WTC11 (cell line): Measurements from ENCODE around the gene PCBP3. TPM values are rescaled to one million over a fixed set of nuclear protein-coding genes. Genes with fewer than 3 reads are reported as not detected.

Source experiments
- ATAC-seq: fragments of 200-7000 bp; cut with Tn5 transposase; 2 replicates; pipeline ENCODE4 v1.10.0; 2021; ENCODE audit warnings: mild to moderate bottlenecking, moderate library complexity
- CTCF ChIA-PET: fragments of 300-600 bp; sonication (Branson Sonifier 250); formaldehyde crosslinking; loops from one replicate; lab custom pipeline; 2021; ENCODE audit warnings: antibody characterized with exemption; lab: Charles Lee
- POLR2A ChIA-PET: fragments of 350-600 bp; sonication (Branson Sonifier 250); formaldehyde crosslinking; loops from one replicate; lab custom pipeline; 2021; ENCODE audit warnings: antibody characterized with exemption; lab: Charles Lee
- DNase-seq: peaks from one replicate; pipeline ENCODE4 v3.0.0; 2021; ENCODE audit warnings: low spot score
- H3K27ac Mint-ChIP-seq: 2 replicates; pipeline ENCODE4 v1.8.0; 2021; ENCODE audit warnings: mixed read lengths
- H3K27me3 Mint-ChIP-seq: 2 replicates; pipeline ENCODE4 v1.8.0; 2021; ENCODE audit warnings: low read depth, mild to moderate bottlenecking, moderate library complexity, mixed read lengths
- H3K36me3 Mint-ChIP-seq: 2 replicates; pipeline ENCODE4 v1.8.0; 2021; ENCODE audit warnings: mixed read lengths
- H3K4me1 Mint-ChIP-seq: 2 replicates; pipeline ENCODE4 v1.8.0; 2022; ENCODE audit warnings: mixed read lengths
- H3K4me3 Mint-ChIP-seq: 2 replicates; pipeline ENCODE4 v1.8.0; 2021; ENCODE audit warnings: mild to moderate bottlenecking, moderate library complexity, mixed read lengths
- H3K9me3 Mint-ChIP-seq: 2 replicates; pipeline ENCODE4 v1.8.0; 2021; ENCODE audit warnings: mixed read lengths
- ATF1 ChIP-seq: sonication (generic); formaldehyde crosslinking; IDR thresholded peaks from 2 replicates; pipeline ENCODE4 v1.8.1; 2023; ENCODE audit warnings: mild to moderate bottlenecking, moderate library complexity, missing genetic modification reagents
- GABPB1 ChIP-seq: sonication (generic); formaldehyde crosslinking; IDR thresholded peaks from 2 replicates; pipeline ENCODE4 v1.8.1; 2023; ENCODE audit warnings: mild to moderate bottlenecking, missing genetic modification reagents
- GRHL2 ChIP-seq: fragments of 250-450 bp; sonication (Bioruptor Pico); IDR thresholded peaks from 2 replicates; pipeline ENCODE4 v1.8.0; 2022; ENCODE audit warnings: mild to moderate bottlenecking, moderate library complexity; ENCODE audit not compliant: insufficient replicate concordance, severe bottlenecking
- HMGA2 ChIP-seq: fragments of 250-450 bp; sonication (Bioruptor Pico); IDR thresholded peaks from 2 replicates; pipeline ENCODE4 v1.4.0; 2021; ENCODE audit warnings: mild to moderate bottlenecking, moderate library complexity
- IRF2 ChIP-seq: sonication (generic); formaldehyde crosslinking; IDR thresholded peaks from 2 replicates; pipeline ENCODE4 v1.8.0; 2022; ENCODE audit warnings: low read depth, missing genetic modification reagents, borderline replicate concordance
- RORB ChIP-seq: fragments of 250-450 bp; sonication (Bioruptor Pico); IDR thresholded peaks from 2 replicates; pipeline ENCODE4 v1.9.0; 2021; ENCODE audit warnings: mild to moderate bottlenecking
- SMAD3 ChIP-seq: sonication (generic); formaldehyde crosslinking; IDR thresholded peaks from 2 replicates; pipeline ENCODE4 v1.8.0; 2022; ENCODE audit warnings: missing genetic modification reagents, mild to moderate bottlenecking, borderline replicate concordance
- TCF7 ChIP-seq: sonication (generic); formaldehyde crosslinking; IDR thresholded peaks from 2 replicates; pipeline ENCODE4 v1.8.0; 2022; ENCODE audit warnings: mild to moderate bottlenecking, low read depth, missing genetic modification reagents, moderate library complexity
- TEAD1 ChIP-seq: sonication (generic); formaldehyde crosslinking; IDR thresholded peaks from 2 replicates; pipeline ENCODE4 v1.8.0; 2022; ENCODE audit warnings: mild to moderate bottlenecking, missing genetic modification reagents
- TP53 ChIP-seq: sonication (generic); formaldehyde crosslinking; IDR thresholded peaks from 2 replicates; pipeline ENCODE4 v1.8.1; 2023; ENCODE audit warnings: mild to moderate bottlenecking, missing genetic modification reagents
- ZNF219 ChIP-seq: sonication (generic); formaldehyde crosslinking; IDR thresholded peaks from 2 replicates; pipeline ENCODE4 v1.8.0; 2023; ENCODE audit warnings: missing genetic modification reagents, mild to moderate bottlenecking, borderline replicate concordance
- ZNF232 ChIP-seq: sonication (generic); formaldehyde crosslinking; IDR thresholded peaks from 2 replicates; pipeline ENCODE4 v1.8.0; 2022; ENCODE audit warnings: mild to moderate bottlenecking, missing genetic modification reagents
- ZNF423 ChIP-seq: fragments of 250-450 bp; sonication (Bioruptor Pico); IDR thresholded peaks from 2 replicates; pipeline ENCODE4 v2.1.2; 2022; ENCODE audit warnings: mild to moderate bottlenecking, moderate library complexity
- total RNA-seq: library from RNA; stranded (reverse); gene quantifications from 3 replicates; pipeline ENCODE4 v1.2.3, GENCODE V29; 2021
- TF ChIP-seq, protein P1 (sequence below): fragments of 250-450 bp; sonication (Bioruptor Pico); IDR thresholded peaks from 2 replicates; pipeline ENCODE4 v1.9.0; 2021; ENCODE audit warnings: mild to moderate bottlenecking, borderline replicate concordance
- TF ChIP-seq, protein P2 (sequence below): fragments of 250-450 bp; sonication (Bioruptor Pico); IDR thresholded peaks from 2 replicates; pipeline ENCODE4 v1.9.0; 2021; ENCODE audit warnings: mild to moderate bottlenecking
- TF ChIP-seq, protein P3 (sequence below): sonication (generic); formaldehyde crosslinking; IDR thresholded peaks from 2 replicates; pipeline ENCODE4 v1.8.0; 2023; ENCODE audit warnings: missing genetic modification reagents, mild to moderate bottlenecking, borderline replicate concordance
- TF ChIP-seq, protein P4 (sequence below): fragments of 250-450 bp; sonication (Bioruptor Pico); IDR thresholded peaks from 2 replicates; pipeline ENCODE4 v1.9.0; 2021; ENCODE audit warnings: moderate library complexity, mild to moderate bottlenecking, inconsistent platforms, borderline replicate concordance
- TF ChIP-seq, protein P5 (sequence below): sonication (generic); formaldehyde crosslinking; IDR thresholded peaks from 2 replicates; pipeline ENCODE4 v1.8.1; 2023; ENCODE audit warnings: mild to moderate bottlenecking, moderate library complexity, missing genetic modification reagents
- TF ChIP-seq, protein P6 (sequence below): sonication (generic); formaldehyde crosslinking; conservative IDR thresholded peaks from 2 replicates; pipeline ENCODE4 v1.8.1; 2023; ENCODE audit warnings: mild to moderate bottlenecking, low read depth, missing genetic modification reagents, moderate library complexity
- TF ChIP-seq, protein P7 (sequence below): fragments of 200-600 bp; IDR thresholded peaks from 2 replicates; pipeline ENCODE4 v1.8.0; 2022; ENCODE audit warnings: antibody characterized with exemption

The PCBP3 gene
- total RNA-seq, 1 experiment from 2014 or later = 8.5 TPM

DNA sequence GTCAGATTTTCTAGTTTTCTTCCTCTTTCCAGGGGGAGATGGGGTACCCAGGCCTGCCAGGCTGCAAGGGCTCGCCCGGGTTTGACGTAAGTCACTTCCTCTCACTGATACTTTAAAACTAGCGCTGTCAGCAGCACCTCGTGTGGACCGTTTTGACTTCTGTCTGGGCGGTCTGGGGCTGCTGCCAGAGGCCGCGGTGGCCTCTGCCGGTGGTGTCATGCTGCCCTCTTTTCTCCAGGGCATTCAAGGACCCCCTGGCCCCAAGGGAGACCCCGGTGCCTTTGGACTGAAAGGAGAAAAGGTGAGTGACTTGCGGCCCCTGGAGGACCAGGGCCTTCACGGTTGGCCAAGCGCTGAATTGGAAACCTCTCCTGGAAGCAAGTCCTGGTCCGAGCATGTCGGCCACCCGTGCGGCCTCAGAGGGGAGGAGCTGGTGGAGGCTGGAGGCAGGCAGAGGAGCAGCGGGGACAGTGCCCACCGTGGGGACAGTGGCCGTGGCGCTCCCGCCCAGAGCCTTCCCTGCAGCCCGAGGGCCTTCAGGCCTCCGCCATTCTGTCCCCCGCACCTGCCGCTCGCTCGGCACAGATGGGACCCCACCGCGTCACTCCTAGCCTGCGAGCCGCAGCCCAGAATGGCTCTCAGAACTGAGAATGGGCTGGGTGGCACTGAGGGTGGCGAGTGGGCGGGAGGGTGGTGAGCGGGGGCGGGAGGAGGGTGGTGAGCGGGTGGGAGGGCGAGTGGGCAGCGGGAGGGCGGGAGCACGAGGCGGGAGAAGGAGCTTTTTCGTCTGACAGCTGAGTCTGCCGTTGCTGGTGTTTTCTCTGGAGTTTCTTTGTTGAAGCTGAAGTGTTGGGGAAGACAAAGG is 347.4 kb downstream of the PCBP3 start:
- no peaks in the 10 kb centered on the region for H3K9me3 Mint-ChIP-seq
- TF ChIP-seq ZNF219 (CRISPR knock-in tag) = no peak
- no peak for TF ChIP-seq RORB (CRISPR knock-in tag)
- TF ChIP-seq TP53 (CRISPR knock-in tag) = no peak
- TF ChIP-seq, protein P1, sequence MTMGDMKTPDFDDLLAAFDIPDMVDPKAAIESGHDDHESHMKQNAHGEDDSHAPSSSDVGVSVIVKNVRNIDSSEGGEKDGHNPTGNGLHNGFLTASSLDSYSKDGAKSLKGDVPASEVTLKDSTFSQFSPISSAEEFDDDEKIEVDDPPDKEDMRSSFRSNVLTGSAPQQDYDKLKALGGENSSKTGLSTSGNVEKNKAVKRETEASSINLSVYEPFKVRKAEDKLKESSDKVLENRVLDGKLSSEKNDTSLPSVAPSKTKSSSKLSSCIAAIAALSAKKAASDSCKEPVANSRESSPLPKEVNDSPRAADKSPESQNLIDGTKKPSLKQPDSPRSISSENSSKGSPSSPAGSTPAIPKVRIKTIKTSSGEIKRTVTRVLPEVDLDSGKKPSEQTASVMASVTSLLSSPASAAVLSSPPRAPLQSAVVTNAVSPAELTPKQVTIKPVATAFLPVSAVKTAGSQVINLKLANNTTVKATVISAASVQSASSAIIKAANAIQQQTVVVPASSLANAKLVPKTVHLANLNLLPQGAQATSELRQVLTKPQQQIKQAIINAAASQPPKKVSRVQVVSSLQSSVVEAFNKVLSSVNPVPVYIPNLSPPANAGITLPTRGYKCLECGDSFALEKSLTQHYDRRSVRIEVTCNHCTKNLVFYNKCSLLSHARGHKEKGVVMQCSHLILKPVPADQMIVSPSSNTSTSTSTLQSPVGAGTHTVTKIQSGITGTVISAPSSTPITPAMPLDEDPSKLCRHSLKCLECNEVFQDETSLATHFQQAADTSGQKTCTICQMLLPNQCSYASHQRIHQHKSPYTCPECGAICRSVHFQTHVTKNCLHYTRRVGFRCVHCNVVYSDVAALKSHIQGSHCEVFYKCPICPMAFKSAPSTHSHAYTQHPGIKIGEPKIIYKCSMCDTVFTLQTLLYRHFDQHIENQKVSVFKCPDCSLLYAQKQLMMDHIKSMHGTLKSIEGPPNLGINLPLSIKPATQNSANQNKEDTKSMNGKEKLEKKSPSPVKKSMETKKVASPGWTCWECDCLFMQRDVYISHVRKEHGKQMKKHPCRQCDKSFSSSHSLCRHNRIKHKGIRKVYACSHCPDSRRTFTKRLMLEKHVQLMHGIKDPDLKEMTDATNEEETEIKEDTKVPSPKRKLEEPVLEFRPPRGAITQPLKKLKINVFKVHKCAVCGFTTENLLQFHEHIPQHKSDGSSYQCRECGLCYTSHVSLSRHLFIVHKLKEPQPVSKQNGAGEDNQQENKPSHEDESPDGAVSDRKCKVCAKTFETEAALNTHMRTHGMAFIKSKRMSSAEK = no peak
- TF ChIP-seq, protein P2, sequence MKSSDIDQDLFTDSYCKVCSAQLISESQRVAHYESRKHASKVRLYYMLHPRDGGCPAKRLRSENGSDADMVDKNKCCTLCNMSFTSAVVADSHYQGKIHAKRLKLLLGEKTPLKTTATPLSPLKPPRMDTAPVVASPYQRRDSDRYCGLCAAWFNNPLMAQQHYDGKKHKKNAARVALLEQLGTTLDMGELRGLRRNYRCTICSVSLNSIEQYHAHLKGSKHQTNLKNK (CRISPR knock-in tag) = no peak
- no peak for TF ChIP-seq TEAD1 (CRISPR knock-in tag)
- TF ChIP-seq, protein P3, sequence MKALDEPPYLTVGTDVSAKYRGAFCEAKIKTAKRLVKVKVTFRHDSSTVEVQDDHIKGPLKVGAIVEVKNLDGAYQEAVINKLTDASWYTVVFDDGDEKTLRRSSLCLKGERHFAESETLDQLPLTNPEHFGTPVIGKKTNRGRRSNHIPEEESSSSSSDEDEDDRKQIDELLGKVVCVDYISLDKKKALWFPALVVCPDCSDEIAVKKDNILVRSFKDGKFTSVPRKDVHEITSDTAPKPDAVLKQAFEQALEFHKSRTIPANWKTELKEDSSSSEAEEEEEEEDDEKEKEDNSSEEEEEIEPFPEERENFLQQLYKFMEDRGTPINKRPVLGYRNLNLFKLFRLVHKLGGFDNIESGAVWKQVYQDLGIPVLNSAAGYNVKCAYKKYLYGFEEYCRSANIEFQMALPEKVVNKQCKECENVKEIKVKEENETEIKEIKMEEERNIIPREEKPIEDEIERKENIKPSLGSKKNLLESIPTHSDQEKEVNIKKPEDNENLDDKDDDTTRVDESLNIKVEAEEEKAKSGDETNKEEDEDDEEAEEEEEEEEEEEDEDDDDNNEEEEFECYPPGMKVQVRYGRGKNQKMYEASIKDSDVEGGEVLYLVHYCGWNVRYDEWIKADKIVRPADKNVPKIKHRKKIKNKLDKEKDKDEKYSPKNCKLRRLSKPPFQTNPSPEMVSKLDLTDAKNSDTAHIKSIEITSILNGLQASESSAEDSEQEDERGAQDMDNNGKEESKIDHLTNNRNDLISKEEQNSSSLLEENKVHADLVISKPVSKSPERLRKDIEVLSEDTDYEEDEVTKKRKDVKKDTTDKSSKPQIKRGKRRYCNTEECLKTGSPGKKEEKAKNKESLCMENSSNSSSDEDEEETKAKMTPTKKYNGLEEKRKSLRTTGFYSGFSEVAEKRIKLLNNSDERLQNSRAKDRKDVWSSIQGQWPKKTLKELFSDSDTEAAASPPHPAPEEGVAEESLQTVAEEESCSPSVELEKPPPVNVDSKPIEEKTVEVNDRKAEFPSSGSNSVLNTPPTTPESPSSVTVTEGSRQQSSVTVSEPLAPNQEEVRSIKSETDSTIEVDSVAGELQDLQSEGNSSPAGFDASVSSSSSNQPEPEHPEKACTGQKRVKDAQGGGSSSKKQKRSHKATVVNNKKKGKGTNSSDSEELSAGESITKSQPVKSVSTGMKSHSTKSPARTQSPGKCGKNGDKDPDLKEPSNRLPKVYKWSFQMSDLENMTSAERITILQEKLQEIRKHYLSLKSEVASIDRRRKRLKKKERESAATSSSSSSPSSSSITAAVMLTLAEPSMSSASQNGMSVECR (CRISPR knock-in tag) = no peak
- TF ChIP-seq, protein P4, sequence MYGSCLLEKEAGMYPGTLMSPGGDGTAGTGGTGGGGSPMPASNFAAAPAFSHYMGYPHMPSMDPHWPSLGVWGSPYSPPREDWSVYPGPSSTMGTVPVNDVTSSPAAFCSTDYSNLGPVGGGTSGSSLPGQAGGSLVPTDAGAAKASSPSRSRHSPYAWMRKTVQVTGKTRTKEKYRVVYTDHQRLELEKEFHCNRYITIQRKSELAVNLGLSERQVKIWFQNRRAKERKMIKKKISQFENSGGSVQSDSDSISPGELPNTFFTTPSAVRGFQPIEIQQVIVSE (CRISPR knock-in tag) = no peak
- no peak for TF ChIP-seq TCF7
- no peak for TF ChIP-seq HMGA2 (CRISPR knock-in tag)
- TF ChIP-seq GABPB1 (CRISPR knock-in tag) = no peak
- TF ChIP-seq SMAD3 (CRISPR knock-in tag) = no peak
- no peak for TF ChIP-seq ZNF232 (CRISPR knock-in tag)
- no peak for TF ChIP-seq IRF2
- TF ChIP-seq, protein P5, sequence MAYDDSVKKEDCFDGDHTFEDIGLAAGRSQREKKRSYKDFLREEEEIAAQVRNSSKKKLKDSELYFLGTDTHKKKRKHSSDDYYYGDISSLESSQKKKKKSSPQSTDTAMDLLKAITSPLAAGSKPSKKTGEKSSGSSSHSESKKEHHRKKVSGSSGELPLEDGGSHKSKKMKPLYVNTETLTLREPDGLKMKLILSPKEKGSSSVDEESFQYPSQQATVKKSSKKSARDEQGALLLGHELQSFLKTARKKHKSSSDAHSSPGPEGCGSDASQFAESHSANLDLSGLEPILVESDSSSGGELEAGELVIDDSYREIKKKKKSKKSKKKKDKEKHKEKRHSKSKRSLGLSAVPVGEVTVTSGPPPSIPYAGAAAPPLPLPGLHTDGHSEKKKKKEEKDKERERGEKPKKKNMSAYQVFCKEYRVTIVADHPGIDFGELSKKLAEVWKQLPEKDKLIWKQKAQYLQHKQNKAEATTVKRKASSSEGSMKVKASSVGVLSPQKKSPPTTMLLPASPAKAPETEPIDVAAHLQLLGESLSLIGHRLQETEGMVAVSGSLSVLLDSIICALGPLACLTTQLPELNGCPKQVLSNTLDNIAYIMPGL = no peak
- TF ChIP-seq, protein P6, sequence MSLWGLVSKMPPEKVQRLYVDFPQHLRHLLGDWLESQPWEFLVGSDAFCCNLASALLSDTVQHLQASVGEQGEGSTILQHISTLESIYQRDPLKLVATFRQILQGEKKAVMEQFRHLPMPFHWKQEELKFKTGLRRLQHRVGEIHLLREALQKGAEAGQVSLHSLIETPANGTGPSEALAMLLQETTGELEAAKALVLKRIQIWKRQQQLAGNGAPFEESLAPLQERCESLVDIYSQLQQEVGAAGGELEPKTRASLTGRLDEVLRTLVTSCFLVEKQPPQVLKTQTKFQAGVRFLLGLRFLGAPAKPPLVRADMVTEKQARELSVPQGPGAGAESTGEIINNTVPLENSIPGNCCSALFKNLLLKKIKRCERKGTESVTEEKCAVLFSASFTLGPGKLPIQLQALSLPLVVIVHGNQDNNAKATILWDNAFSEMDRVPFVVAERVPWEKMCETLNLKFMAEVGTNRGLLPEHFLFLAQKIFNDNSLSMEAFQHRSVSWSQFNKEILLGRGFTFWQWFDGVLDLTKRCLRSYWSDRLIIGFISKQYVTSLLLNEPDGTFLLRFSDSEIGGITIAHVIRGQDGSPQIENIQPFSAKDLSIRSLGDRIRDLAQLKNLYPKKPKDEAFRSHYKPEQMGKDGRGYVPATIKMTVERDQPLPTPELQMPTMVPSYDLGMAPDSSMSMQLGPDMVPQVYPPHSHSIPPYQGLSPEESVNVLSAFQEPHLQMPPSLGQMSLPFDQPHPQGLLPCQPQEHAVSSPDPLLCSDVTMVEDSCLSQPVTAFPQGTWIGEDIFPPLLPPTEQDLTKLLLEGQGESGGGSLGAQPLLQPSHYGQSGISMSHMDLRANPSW (CRISPR knock-in tag) = no peak
- TF ChIP-seq, protein P7, sequence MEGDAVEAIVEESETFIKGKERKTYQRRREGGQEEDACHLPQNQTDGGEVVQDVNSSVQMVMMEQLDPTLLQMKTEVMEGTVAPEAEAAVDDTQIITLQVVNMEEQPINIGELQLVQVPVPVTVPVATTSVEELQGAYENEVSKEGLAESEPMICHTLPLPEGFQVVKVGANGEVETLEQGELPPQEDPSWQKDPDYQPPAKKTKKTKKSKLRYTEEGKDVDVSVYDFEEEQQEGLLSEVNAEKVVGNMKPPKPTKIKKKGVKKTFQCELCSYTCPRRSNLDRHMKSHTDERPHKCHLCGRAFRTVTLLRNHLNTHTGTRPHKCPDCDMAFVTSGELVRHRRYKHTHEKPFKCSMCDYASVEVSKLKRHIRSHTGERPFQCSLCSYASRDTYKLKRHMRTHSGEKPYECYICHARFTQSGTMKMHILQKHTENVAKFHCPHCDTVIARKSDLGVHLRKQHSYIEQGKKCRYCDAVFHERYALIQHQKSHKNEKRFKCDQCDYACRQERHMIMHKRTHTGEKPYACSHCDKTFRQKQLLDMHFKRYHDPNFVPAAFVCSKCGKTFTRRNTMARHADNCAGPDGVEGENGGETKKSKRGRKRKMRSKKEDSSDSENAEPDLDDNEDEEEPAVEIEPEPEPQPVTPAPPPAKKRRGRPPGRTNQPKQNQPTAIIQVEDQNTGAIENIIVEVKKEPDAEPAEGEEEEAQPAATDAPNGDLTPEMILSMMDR = no peak
- no peak for TF ChIP-seq GRHL2 (CRISPR knock-in tag)
- TF ChIP-seq ZNF423 (CRISPR knock-in tag) = no peak
- no peak for TF ChIP-seq ATF1 (CRISPR knock-in tag)
- DNase-seq = peak; percentile 9
- H3K27me3 Mint-ChIP-seq = no peaks in the 10 kb centered on the region
- H3K27ac Mint-ChIP-seq = no peak overlapping the region
- ChIA-PET POLR2A (no interaction called here), CTCF (no interaction called here)
- ATAC-seq = no peak
- H3K4me3 Mint-ChIP-seq = no peak overlapping the region
- no peaks in the 10 kb centered on the region for H3K4me1 Mint-ChIP-seq
- peaks cover 13% of the 10 kb centered on the region; the same call in 1 of the 2 replicates for H3K36me3 Mint-ChIP-seq
